B cell (primary cell): ENCODE data around the gene DAB2IP. TPM values are rescaled to one million over a fixed set of nuclear protein-coding genes. Genes with fewer than 3 reads are reported as not detected.
"Not testable (repeated sequence)": the region's sequence is repeated elsewhere in the genome, so short reads cannot be mapped to it uniquely, and the experiment has no call there.

Source experiments
- ATAC-seq: fragments of 200-7000 bp; cut with Tn5 transposase; one replicate; pipeline ENCODE4 v1.10.0; 2021; ENCODE audit warnings: low read depth, mild to moderate bottlenecking, moderate number of reproducible peaks, moderate library complexity
- CTCF ChIA-PET: fragments of 350-600 bp; sonication (Branson Sonifier 250); formaldehyde crosslinking; loops from one replicate; lab custom pipeline; 2021; ENCODE audit warnings: antibody characterized with exemption, inconsistent platforms; lab: Charles Lee
- POLR2A ChIA-PET: fragments of 350-600 bp; sonication (Branson Sonifier 250); formaldehyde crosslinking; loops from one replicate; lab custom pipeline; 2021; ENCODE audit warnings: antibody characterized with exemption; lab: Charles Lee
- DNase-seq: peaks from one replicate; pipeline ENCODE4 v3.0.0; 2013
- H2AFZ ChIP-seq: 2 replicates; pipeline ENCODE4 v1.6.1; 2012; ENCODE audit warnings: mild to moderate bottlenecking, low read depth, low read length; ENCODE audit not compliant: insufficient read depth, poor library complexity, severe bottlenecking
- H3K27ac ChIP-seq, 2 donors: 1 replicate in 1 of 2; 2 replicates in 1 of 2; pipeline ENCODE4 v1.5.1; 2012 to 2013; ENCODE audit warnings: low read length in 2 of 2, mild to moderate bottlenecking in 2 of 2, moderate library complexity in 1 of 2
- H3K27me3 ChIP-seq, 4 experiments: fragments of 200-600 bp in 1 of 4; sonication (generic) in 1 of 4; replicated peaks in 1 of 4; 1 replicate in 2 of 4; 2 replicates in 2 of 4; pipeline versions ENCODE4 v1.6.1 to v1.7.0; 2013 to 2016; ENCODE audit warnings: low read length in 3 of 4, mild to moderate bottlenecking in 2 of 4, mixed read lengths in 1 of 4, moderate library complexity in 1 of 4; ENCODE audit not compliant: insufficient read depth in 4 of 4, control insufficient read depth in 3 of 4; ENCODE audit errors: control extremely low read depth in 1 of 4
- H3K36me3 ChIP-seq, 2 experiments: replicated peaks in 1 of 2; 1 replicate in 1 of 2; 2 replicates in 1 of 2; pipeline versions ENCODE4 v1.6.1 to v1.7.1; 2013; ENCODE audit warnings: low read length in 1 of 2; ENCODE audit not compliant: insufficient read depth in 2 of 2, control insufficient read depth in 1 of 2; ENCODE audit errors: control extremely low read depth in 1 of 2, extremely low read depth in 1 of 2
- H3K4me1 ChIP-seq, 2 donors: fragments of 200-600 bp in 1 of 2; sonication (generic) in 1 of 2; 1 replicate in 1 of 2; 2 replicates in 1 of 2; pipeline versions ENCODE4 v1.5.1 to v1.6.1; 2013 to 2017; ENCODE audit warnings: low read length in 2 of 2; ENCODE audit not compliant: control insufficient read depth in 2 of 2, insufficient read depth in 2 of 2
- H3K4me2 ChIP-seq: replicated peaks from 2 replicates; pipeline ENCODE3; 2012; ENCODE audit warnings: mild to moderate bottlenecking, low read depth, low read length; ENCODE audit not compliant: poor library complexity, severe bottlenecking
- H3K4me3 ChIP-seq, 5 experiments: fragments of 200-600 bp in 1 of 5; sonication (generic) in 1 of 5; 1 replicate in 3 of 5; 2 replicates in 2 of 5; pipeline versions ENCODE4 v1.5.1 to v1.7.0; 2011 to 2016; ENCODE audit warnings: low read length in 4 of 5, mild to moderate bottlenecking in 4 of 5, low read depth in 2 of 5, control low read depth in 1 of 5, moderate library complexity in 1 of 5; ENCODE audit not compliant: insufficient read depth in 1 of 5; ENCODE audit errors: control extremely low read depth in 1 of 5, extremely low read depth in 1 of 5
- H3K79me2 ChIP-seq: fragments of 200-600 bp; sonication (generic); one replicate; pipeline ENCODE4 v1.6.0; 2016; ENCODE audit warnings: low read length; ENCODE audit not compliant: control insufficient read depth, insufficient read depth
- H3K9ac ChIP-seq: fragments of 200-600 bp; sonication (generic); 2 replicates; pipeline ENCODE4 v1.6.1; 2017; ENCODE audit warnings: mild to moderate bottlenecking, low read length, moderate library complexity
- H3K9me3 ChIP-seq, 3 donors: one replicate each; pipeline versions ENCODE4 v1.6.1 to v1.7.1; 2013; ENCODE audit warnings: low read length in 2 of 3; ENCODE audit not compliant: control insufficient read depth in 2 of 3, insufficient read depth in 1 of 3; ENCODE audit errors: control extremely low read depth in 1 of 3
- H4K20me1 ChIP-seq: 2 replicates; pipeline ENCODE4 v1.6.0; 2012; ENCODE audit warnings: mild to moderate bottlenecking, low read length; ENCODE audit not compliant: insufficient read depth, control insufficient read depth, poor library complexity, severe bottlenecking
- H3K27ac Mint-ChIP-seq: one replicate; pipeline ENCODE4 v1.8.0; 2021; ENCODE audit warnings: mixed read lengths
- H3K27me3 Mint-ChIP-seq: one replicate; pipeline ENCODE4 v1.8.0; 2021; ENCODE audit warnings: mixed read lengths
- H3K4me1 Mint-ChIP-seq: one replicate; pipeline ENCODE4 v1.8.0; 2021; ENCODE audit warnings: mixed read lengths
- H3K4me3 Mint-ChIP-seq: one replicate; pipeline ENCODE4 v1.8.0; 2021; ENCODE audit warnings: mixed read lengths
- H3K9me3 Mint-ChIP-seq: one replicate; pipeline ENCODE4 v1.8.0; 2022; ENCODE audit warnings: mixed read lengths; ENCODE audit not compliant: insufficient read depth
- CTCF ChIP-seq: fragments of 200-600 bp; IDR thresholded peaks from one replicate; pipeline ENCODE4 v1.8.0; 2022; ENCODE audit warnings: antibody characterized with exemption, mild to moderate bottlenecking
- EZH2 ChIP-seq: IDR thresholded peaks from 2 replicates; pipeline ENCODE4 v1.6.1; 2012; ENCODE audit warnings: borderline replicate concordance, low read depth, mild to moderate bottlenecking, moderate library complexity, low read length; ENCODE audit not compliant: insufficient read depth, poor library complexity, severe bottlenecking
- WGBS: methylation state at CpG from one replicate; pipeline ENCODE4 v1.1.5; 2013; ENCODE audit warnings: missing lambda C conversion rate; ENCODE audit not compliant: insufficient coverage; 5-methylcytosine and 5-hydroxymethylcytosine counted together
- intact Hi-C: fragments of 100-400 bp; cut with micrococcal nuclease; formaldehyde crosslinking; loops from one replicate; pipeline ENCODE4 v1.10.0; 2022
- polyA plus RNA-seq: library from polyadenylated mRNA; depleted of rRNA; stranded (reverse); fragments of >200 nt; gene quantifications from 2 replicates; pipeline ENCODE4 v1.2.3, GENCODE V29; 2012
- total RNA-seq, 2 donors: library from RNA; stranded (reverse); fragments of 120-200 nt in 1 of 2; gene quantifications; 1 replicate in 1 of 2; 2 replicates in 1 of 2; pipeline versions ENCODE4 v1.2.3 to v1.2.4, GENCODE V29; 2013 to 2022

Gene DAB2IP
- total and polyA plus RNA-seq, 2 donors (not counting 1 experiment from before 2014, with no cell fraction given), result 1.1 to 3.9 TPM

- DNase-seq (no peak), ATAC-seq (no peak)
- Mint-ChIP-seq H3K27me3 (peaks cover 27% of the 10 kb centered on the region), H3K9me3 (no peaks in the 10 kb centered on the region), H3K27ac (no peak overlapping the region), H3K4me1 (peaks cover 9% of the 10 kb centered on the region), H3K4me3 (no peak overlapping the region)
- no peak overlapping the region for H3K9ac ChIP-seq
- H2AFZ ChIP-seq, result no peak overlapping the region
- intact Hi-C loops, result no loop called here
- no peak overlapping the region for H3K4me3 ChIP-seq
- H3K27me3 ChIP-seq, result peaks cover 0 to 3% (median 0%) of the 10 kb centered on the region in 4 experiments
- no peaks in the 10 kb centered on the region for H3K9me3 ChIP-seq
- H3K36me3 ChIP-seq, result no peaks in the 10 kb centered on the region
- 92% methylated on average over 3 of the region's 3 CpGs for WGBS
- TF ChIP-seq CTCF (no peak), EZH2 (no peak)
- H3K4me1 ChIP-seq, result peaks cover 0 to 9% of the 10 kb centered on the region in 2 donors
- POLR2A ChIA-PET, result no interaction called here
- H3K4me2 ChIP-seq, result no peak overlapping the region
- H4K20me1 ChIP-seq, result no peaks in the 10 kb centered on the region
- no peaks in the 10 kb centered on the region for H3K79me2 ChIP-seq
- no peak overlapping the region for H3K27ac ChIP-seq
- CTCF ChIA-PET, result no interaction called here
These were observed 8.0 kb upstream of the DAB2IP start for GRCh38 chr9:121643473-121643872.

DNA sequence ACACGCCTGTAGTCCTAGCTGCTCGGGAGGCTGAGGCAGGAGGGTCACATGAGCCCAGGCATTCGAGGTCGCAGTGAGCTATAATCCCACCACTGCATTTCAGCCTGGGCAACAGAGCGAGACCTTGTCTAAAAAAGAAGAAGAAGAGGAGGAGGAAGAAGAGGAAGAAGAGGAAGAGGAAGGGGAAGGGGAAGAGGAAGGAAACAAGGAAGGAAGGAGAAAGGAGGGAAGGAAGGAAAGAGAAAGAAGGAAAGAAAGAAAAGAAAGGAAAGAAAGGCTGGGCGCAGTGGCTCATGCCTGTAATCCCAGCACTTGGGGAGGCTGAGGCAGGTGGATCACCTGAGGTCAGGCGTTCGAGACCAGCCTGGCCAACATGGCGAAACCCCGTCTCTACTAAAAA lies 7.4 kb upstream of the DAB2IP start:
- H3K4me3 Mint-ChIP-seq, H3K4me2 ChIP-seq, H3K36me3 ChIP-seq, H3K4me3 ChIP-seq, H3K27ac ChIP-seq, DNase-seq, intact Hi-C loops, POLR2A ChIA-PET, ATAC-seq, CTCF ChIA-PET, H3K79me2 ChIP-seq, H3K27me3 ChIP-seq, H3K27ac Mint-ChIP-seq, H3K9me3 Mint-ChIP-seq, H3K4me1 Mint-ChIP-seq, H3K9me3 ChIP-seq, H2AFZ ChIP-seq, H4K20me1 ChIP-seq, H3K9ac ChIP-seq, H3K4me1 ChIP-seq: not testable (repeated sequence)
- WGBS, result 100% methylated on average over 1 of the region's 10 CpGs
- H3K27me3 Mint-ChIP-seq, result peaks cover 31% of the 10 kb centered on the region
